GM19043 (cell line): ENCODE data around the gene TIMP2.

Source experiments
- ATAC-seq: cut with Tn5 transposase; IDR thresholded peaks from one replicate; pipeline ENCODE4 v1.9.1; 2021; ENCODE audit warnings: low read depth; ENCODE audit not compliant: unreplicated experiment

Gene TIMP2

GRCh38 chr17:78842881-78843565, 82.2 kb downstream of the TIMP2 start:
- ATAC-seq = no peak

DNA sequence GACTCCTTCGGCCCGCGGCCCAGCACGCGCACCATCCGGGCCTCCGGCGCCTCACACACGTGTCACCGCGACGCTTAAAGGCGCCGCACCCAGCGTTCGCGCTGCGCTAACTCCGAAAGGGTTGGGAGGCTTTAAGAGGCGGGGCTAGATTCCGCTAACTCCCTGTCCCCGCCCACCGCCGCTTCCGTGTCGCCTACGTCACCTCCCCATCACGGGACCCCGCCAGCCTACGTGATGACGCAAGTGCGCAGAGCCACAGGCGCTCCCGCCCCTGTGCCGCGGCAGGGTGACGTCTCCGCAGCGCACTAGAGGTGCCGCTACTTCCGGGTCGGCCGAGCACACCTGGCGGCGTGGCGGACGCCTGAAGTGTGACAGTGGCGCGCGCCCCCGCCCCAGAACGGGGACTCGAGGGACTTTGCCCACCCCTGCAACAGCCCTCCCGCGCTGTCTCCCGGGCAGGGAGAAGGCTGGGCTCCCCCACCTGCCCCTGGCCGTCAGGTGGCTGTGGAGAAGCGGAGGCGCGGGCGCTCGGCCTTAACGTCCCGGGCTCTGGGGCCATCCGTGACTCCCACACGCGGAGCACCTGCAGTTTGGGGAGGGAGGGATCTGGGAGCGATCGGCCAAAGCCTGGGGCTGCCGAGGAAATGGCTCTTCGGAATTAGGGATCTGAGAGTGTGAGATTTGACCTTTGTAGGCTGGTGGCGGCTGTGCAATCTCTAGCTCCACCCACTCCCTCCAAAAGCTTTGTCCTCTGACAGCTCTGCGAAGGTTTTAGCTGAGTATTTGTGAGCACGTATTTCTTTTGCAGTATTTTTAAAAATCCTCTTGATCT, 84.2 kb downstream of the TIMP2 start, which contains the start of gene USP36:
Gene USP36 (minus strand): TSS at position 35 of the 832 bp plus-strand sequence. CDS start 4,451 bp downstream, outside the sequence.
- peak; percentile 87 for ATAC-seq

GRCh38 chr17:78840530-78840779, 84.7 kb downstream of the TIMP2 start:
- no peak for ATAC-seq

DNA sequence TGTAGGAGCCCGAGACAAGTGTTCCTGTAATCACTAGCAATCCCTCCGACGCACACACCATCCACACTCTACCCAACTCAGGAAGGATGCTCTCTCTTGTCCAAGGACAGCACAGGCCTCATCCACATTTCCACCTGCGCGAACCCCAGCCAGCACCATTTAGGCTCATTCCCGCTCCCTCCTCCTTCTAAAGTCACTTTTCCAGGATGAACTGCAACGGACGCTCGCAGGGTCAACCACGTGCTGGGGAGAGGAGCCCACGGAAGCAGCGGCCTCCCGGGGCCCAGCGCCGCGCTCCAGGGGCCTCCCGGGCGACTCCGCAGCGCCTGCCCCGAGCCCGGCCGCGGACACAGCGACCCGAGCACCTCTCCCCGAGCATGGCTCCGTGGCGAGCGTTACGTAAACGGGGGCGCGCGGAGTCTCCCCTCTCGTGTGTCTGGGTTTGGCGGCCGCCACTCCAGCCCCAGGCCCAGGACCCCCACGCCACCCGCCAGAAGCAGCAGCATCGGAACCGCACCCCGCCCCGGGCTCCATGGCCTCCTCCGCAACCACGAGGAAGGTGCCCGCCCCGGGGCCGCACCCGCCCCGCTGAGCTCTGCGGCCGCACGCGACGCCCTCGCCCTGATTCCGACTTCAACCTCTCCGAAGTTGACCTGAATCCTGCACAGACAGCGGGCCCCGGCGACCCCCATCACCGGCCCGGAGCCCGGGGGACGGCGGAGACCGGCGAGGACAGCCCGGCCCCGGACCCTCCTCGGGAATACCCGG, 85.2 kb downstream of the TIMP2 start:
- peak; percentile 2 for ATAC-seq

DNA sequence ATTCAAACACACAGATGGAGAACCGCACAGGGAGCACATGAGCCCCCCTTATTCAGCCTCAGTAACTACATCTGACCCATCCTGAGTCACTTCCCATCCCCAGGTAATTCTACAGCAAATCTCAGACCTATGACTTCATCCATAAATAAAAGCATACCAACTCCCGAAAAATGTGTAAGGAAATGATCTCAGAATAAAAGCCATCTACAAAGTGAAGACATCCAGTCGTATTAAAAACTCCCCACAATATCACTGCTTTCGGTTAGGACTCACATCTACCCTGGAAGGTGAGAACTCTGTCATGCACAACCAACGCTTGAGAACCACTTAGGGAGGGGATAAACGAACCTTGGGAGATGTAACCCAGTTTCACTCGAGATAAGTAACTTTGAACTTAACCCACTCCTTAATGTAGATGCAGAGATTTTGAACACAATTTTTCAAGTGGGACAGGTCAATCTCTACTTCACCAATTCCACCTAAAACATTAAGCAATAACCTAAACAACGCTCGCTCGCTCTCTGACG, 85.9 kb downstream of the TIMP2 start:
- ATAC-seq = no peak

DNA sequence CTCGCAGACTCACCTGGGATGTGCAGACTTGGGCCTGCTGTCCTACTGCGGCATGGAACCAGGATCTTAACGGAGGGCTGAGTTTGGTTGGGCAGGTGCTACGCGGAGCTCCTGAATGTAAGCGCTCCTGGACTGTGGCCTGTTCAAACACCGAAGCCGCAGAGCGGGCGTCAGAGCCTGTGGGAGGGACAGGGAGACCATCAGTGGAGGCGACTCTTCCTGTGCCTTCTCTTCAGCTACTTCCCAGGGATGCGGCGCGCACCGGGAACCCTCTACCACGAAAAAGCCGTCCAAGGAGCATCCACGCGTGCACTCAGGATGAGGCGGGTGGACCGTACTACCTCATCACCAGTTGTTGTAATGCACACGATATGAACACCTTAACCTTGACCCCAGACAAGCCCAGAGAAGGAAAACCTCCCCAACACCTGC, 86.6 kb downstream of the TIMP2 start:
- no peak for ATAC-seq

DNA sequence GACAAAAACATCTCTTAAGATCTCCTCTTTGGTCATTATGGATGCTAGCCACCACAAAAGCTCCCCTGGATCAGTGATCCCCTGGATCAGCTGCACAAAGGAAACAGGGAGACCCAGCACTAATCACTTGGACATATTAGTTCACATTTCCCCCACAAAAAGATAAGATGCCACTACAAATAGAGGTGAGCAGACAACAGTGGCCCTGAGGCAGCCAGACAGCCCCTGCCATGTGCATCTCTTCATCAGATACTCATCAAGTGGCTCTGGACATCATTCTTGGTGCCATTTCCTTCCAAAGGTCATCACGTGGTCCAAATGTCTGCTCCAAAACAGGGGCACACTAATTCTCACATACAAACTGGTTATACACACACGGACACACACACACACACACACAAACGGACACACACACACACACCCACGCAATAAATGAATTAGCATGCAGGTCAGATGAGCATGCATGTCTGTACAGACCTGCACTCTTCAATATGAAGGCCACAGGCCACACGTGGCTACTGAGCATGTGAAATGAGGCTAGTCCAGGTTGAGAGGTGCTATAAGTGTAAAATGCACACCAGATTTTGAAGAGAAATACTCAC, 88.7 kb downstream of the TIMP2 start:
- no peak for ATAC-seq

DNA sequence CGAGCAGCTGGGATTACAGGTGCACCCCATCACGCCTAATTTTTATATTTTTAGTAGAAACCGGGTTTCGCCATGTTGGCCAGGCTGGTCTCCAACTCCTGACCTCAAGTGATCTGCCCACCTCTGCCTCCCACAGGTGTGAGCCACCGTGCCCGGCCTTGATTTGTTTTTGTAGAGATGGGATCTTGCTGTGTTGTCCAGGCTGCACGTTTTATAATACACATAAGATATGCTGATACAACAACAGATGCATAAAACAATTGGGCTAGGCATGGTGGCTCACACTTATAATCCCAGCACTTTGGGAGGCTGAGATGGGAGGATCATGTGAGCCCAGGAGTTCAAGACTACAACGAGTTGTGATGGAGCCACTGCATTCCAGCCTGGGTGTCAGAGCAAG, 90.6 kb downstream of the TIMP2 start:
- no peak for ATAC-seq

- ATAC-seq = no peak
Observed at GRCh38 chr17:78832541-78832810, 92.7 kb downstream of the TIMP2 start.

GRCh38 chr17:78831688-78832540, 93.3 kb downstream of the TIMP2 start:
- no peak for ATAC-seq

- ATAC-seq = no peak
Observed at GRCh38 chr17:78829477-78829876, 95.7 kb downstream of the TIMP2 start.

DNA sequence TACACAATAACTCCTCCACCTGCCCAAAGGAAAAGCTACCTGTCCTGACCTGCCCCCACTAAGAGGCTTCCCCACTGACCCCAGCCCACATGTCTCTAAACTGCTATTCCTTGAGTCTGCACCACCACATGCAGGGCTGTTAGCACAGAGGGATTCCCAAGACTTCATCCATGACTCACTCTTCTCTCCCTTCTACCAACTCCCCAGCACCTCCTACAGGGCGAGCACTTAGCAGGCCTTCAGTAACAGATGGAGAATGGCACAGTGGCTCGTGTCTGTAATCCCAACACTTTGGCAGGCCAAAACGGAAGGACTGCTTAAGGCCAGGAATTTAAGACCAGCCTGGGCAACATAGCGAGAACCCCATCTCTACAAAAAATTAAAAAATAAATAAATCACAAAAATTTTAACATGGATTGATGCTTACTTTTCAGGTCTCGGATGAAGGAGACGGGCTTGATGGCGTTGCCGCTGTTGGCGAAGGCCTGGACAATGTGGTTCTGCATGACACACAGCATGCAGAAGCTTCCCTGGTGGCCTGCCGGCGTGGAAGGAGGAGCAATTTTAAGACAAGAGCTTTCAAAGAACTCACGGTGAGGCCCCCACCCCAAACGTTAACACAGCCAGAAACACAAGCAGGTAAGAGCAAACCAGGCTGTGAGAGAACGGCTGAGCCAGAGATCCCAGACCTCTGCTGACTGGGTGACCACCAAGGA, 96.6 kb downstream of the TIMP2 start:
- no peak for ATAC-seq

DNA sequence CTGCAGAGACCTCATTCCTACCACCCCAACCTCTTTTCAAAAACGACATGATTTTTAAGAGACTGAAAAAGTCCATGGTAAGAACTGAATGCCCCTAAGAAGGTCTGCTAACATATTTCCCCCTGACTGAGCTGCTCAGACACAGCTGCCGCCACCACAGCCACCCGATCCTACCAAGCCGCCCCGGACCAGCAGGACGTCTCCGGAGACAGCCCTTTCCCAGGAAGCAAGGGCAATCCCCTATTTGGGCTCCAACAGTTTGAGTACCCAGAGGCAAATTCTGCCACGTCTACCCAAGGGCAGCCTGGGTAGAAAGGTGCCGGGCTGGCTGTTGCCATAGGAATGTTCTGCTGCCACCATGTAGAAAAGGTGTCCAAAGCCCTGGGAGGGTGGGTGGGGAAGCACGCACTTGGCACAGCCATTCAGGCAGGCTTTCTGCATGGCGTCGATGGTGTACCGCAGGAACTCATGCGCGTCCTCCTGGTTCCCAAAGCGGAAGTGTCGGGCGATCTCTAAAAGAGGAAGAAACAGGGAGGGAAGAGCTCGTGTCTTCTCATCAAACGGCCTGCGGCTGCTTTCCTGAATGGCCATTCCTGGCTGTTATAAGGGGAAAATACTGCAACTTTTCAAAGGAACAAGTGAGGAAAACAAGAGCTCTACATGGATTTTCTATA, 98.2 kb downstream of the TIMP2 start:
- ATAC-seq = no peak

DNA sequence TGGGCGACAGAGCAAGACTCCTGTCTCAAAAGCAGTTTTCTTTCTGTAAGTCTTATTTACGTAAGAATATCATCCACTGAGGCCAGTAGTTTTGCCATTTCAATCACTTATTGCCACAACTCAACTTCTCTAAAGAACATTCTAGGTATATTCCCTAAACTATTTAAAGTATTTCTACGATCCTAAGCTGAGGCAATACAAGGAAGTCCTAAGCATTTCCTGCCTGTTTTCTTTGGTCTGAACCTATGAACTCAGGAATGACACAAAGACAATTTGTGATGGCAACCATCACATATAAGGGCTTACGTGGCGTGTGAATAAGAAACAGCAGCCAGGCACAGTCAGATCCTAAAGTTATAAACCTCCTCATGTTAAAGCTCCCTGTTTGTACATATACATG, 98.8 kb downstream of the TIMP2 start:
- no peak for ATAC-seq

DNA sequence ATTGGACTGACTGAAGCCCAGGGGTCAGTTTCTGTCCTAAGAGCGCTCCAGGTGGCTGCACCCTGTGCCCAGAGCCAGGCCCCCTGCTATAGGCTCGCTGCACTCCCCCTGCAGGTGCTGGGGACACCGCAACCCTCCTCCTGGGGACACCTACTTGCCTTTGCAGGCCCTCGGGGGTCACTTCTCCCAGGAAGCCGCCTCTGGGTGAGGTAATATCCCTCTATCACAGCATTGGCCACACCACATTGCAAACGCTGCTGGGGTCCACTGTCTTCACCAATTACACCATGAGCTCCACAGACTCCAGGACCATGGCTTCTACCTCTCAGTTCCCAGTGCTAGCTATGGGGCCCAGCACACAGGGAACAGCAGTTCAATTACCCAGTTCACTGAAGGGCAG, 99.5 kb downstream of the TIMP2 start:
- ATAC-seq = no peak

- no peak for ATAC-seq
Observed at GRCh38 chr17:78824240-78824639, 100.9 kb downstream of the TIMP2 start.

DNA sequence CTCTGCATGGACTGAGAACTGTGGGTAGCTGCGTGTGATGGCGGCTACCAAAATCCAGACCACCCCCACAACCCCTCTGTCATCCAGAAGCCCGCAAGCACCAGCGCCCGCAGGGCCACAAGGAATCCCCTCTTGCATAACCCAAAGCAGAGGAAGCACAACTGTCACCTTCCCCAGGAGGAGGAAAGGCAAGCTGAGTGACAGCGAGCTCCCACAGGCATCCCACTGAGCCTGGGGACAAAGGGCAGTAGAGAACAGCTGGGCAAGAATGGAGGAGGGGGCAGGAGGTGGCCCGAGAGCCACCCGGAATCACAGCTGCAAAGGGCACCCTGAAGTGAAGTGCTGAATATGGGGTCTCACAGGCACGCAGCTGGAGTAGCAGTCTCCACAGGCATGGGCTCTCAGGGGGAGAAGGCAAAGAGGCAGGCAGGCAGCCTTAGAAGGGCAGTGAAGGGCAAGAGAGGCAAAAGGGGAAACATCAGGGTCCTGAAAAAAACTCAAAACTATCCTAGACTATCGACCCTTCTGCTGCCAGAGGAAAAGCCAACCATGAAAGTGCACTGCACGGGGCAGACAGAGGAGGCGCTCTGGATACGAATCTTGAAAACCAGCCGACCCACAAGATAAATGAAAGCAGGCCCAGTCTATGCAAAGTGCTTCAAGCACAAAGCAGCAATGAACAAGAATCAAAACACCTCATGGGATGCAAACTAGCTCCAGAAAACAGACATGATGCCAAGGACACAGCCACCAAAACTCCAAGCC, 101.7 kb downstream of the TIMP2 start:
- ATAC-seq = no peak

DNA sequence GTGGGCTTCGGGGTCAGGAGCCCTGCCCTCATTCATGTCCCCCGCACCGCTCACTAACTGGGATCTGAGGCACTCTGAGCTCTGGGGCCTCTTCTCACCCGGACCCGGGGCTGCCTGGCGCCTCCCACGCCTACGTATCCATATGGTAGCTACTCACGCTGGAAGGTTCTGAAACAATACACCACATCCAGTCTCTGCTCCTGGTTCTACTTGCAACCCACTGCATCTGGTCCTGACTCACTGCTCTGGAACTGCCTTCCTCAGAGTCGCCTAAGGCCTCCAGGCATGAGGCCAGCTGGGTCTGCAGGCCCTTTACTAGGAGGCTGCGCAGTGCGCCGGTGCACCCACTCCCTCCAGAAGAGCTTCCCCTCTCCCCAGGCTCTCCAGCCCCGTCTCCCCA, 102.6 kb downstream of the TIMP2 start:
- ATAC-seq = no peak
